Transverse colon (tissue), 3 donors: ENCODE measurements around the gene SEPTIN5.

ENCODE experiments used
- EP300 ChIP-seq: sonication (generic); formaldehyde crosslinking; IDR thresholded peaks from one replicate; pipeline ENCODE4 v1.6.1; 2017; ENCODE audit warnings: antibody characterized with exemption, low read depth
- TF ChIP-seq, protein P1 (sequence below), 5 experiments: fragments of 200-600 bp in 3 of 5; fragments of 450-650 bp in 2 of 5; sonication (generic) in 3 of 5; IDR thresholded peaks; 1 replicate in 2 of 5; 2 replicates in 3 of 5; pipeline ENCODE4 v1.5.1; 2016 to 2017; ENCODE audit warnings: antibody characterized with exemption in 5 of 5, inconsistent platforms in 3 of 5, mild to moderate bottlenecking in 2 of 5, moderate library complexity in 1 of 5

GRCh38 chr22:19758896-19759426 lies 44.7 kb downstream of the SEPTIN5 start:
- TF ChIP-seq, protein P1, sequence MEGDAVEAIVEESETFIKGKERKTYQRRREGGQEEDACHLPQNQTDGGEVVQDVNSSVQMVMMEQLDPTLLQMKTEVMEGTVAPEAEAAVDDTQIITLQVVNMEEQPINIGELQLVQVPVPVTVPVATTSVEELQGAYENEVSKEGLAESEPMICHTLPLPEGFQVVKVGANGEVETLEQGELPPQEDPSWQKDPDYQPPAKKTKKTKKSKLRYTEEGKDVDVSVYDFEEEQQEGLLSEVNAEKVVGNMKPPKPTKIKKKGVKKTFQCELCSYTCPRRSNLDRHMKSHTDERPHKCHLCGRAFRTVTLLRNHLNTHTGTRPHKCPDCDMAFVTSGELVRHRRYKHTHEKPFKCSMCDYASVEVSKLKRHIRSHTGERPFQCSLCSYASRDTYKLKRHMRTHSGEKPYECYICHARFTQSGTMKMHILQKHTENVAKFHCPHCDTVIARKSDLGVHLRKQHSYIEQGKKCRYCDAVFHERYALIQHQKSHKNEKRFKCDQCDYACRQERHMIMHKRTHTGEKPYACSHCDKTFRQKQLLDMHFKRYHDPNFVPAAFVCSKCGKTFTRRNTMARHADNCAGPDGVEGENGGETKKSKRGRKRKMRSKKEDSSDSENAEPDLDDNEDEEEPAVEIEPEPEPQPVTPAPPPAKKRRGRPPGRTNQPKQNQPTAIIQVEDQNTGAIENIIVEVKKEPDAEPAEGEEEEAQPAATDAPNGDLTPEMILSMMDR (IDR thresholded peaks at IDR 0.05): no peak
- TF ChIP-seq EP300: no peak
